K562 (cell line): ENCODE measurements around the gene TPCN1. TPM values are rescaled to one million over a fixed set of nuclear protein-coding genes. Genes with fewer than 3 reads are reported as not detected.

Experiments
- ATAC-seq: fragments of 200-7000 bp; cut with Tn5 transposase; 3 replicates; pipeline ENCODE4 v1.9.1; 2020; ENCODE audit warnings: moderate library complexity
- BruUV-seq: library from RNA; stranded (reverse); fragments of 400-500 nt; replicated peaks from 2 replicates; lab custom pipeline; 2021; lab: Mats Ljungman, UMichigan
- CTCF ChIA-PET: fragments of 300-600 bp; formaldehyde crosslinking; extraction: SDS; loops from one replicate; lab custom pipeline; 2021; ENCODE audit warnings: low intra/inter-chr PET ratio; lab: Yijun Ruan, JAX
- POLR2A ChIA-PET: fragments of 300-600, 350-650 bp; sonication (Branson Sonifier 250); formaldehyde crosslinking; extraction: SDS; loops from one replicate; lab custom pipeline; 2021; ENCODE audit warnings: antibody characterized with exemption, inconsistent platforms; lab: Yijun Ruan, JAX
- DNase-seq, 4 experiments: peaks; one replicate each; pipeline versions ENCODE4 v3.0.0 to v3.0.0-alpha.2; 2011 to 2018; ENCODE audit warnings: low spot score in 3 of 4, mixed read lengths in 3 of 4; ENCODE audit errors: extremely low read depth in 1 of 4
- FAIRE-seq: peaks from 2 replicates; lab custom pipeline; 2011; peaks lifted over from hg19 to GRCh38; lab: Jason Lieb, UNC
- H2AFZ ChIP-seq: 2 replicates; pipeline ENCODE4 v1.6.0; 2011; ENCODE audit warnings: low read depth, low read length, control low read depth, inconsistent platforms
- H3K27ac ChIP-seq: fragments of 200-600 bp; 3 replicates; pipeline ENCODE4 v1.8.0; 2011; ENCODE audit warnings: low read depth, mild to moderate bottlenecking, control low read depth, inconsistent platforms, low read length, moderate library complexity, mixed read lengths; ENCODE audit errors: extremely low read depth
- H3K27me3 ChIP-seq, 2 experiments: fragments of 300-600 bp in 1 of 2; 2 replicates in 1 of 2; 3 replicates in 1 of 2; pipeline versions ENCODE4 v1.6.0 to v1.8.0; 2011; ENCODE audit warnings: inconsistent platforms in 2 of 2, low read length in 2 of 2, mild to moderate bottlenecking in 1 of 2, mixed read lengths in 1 of 2, moderate library complexity in 1 of 2; ENCODE audit not compliant: control insufficient read depth in 2 of 2, insufficient read depth in 2 of 2
- H3K36me3 ChIP-seq: fragments of 300-600 bp; 3 replicates; pipeline ENCODE4 v1.8.0; 2011; ENCODE audit warnings: mild to moderate bottlenecking, low read length, inconsistent platforms; ENCODE audit not compliant: control insufficient read depth, insufficient read depth
- H3K4me1 ChIP-seq, 2 experiments: fragments of 200-600 bp in 1 of 2; replicated peaks in 1 of 2; 2 replicates in 1 of 2; 3 replicates in 1 of 2; pipeline versions ENCODE4 v1.5.1 to v1.8.0; 2011; ENCODE audit warnings: inconsistent platforms in 2 of 2, low read length in 2 of 2, mild to moderate bottlenecking in 1 of 2, mixed read lengths in 1 of 2, moderate library complexity in 1 of 2; ENCODE audit not compliant: control insufficient read depth in 2 of 2, insufficient read depth in 2 of 2
- H3K4me2 ChIP-seq: 2 replicates; pipeline ENCODE4 v1.6.1; 2011; ENCODE audit warnings: low read length, control low read depth, inconsistent platforms, mixed read lengths; ENCODE audit not compliant: insufficient read depth
- H3K4me3 ChIP-seq: fragments of 200-600 bp; sonication (generic), shearing (Covaris generic); 2 replicates; pipeline ENCODE4 v1.5.1; 2016; ENCODE audit warnings: control low read depth, inconsistent platforms
- H3K79me2 ChIP-seq: fragments of 200-600 bp; 3 replicates; pipeline ENCODE4 v1.8.0; 2011; ENCODE audit warnings: low read length, inconsistent platforms; ENCODE audit not compliant: control insufficient read depth, insufficient read depth
- H3K9ac ChIP-seq, 2 experiments: 2 replicates each; pipeline versions ENCODE4 v1.6.0 to v1.6.1; 2011; ENCODE audit warnings: low read depth in 2 of 2, low read length in 2 of 2, control low read depth in 1 of 2, inconsistent platforms in 1 of 2, mild to moderate bottlenecking in 1 of 2, mixed read lengths in 1 of 2; ENCODE audit not compliant: insufficient read depth in 1 of 2
- H3K9me1 ChIP-seq: one replicate; pipeline ENCODE4 v1.6.0; 2011; ENCODE audit warnings: inconsistent platforms, mild to moderate bottlenecking, low read length, moderate library complexity; ENCODE audit not compliant: control insufficient read depth, insufficient read depth
- H3K9me3 ChIP-seq: replicated peaks from 2 replicates; pipeline ENCODE4 v1.5.1; 2011; ENCODE audit warnings: low read depth, low read length, inconsistent platforms; ENCODE audit not compliant: control insufficient read depth, insufficient read depth
- H4K20me1 ChIP-seq: replicated peaks from 2 replicates; pipeline ENCODE4 v1.6.1; 2011; ENCODE audit warnings: low read length, inconsistent platforms, mixed read lengths; ENCODE audit not compliant: control insufficient read depth, insufficient read depth
- BCOR ChIP-seq: fragments of 450-650 bp; IDR thresholded peaks from 2 replicates; pipeline ENCODE4 v1.6.1; 2016
- BRCA1 ChIP-seq, 2 experiments: fragments of 450-650 bp in 1 of 2; sonication (generic) in 1 of 2; formaldehyde crosslinking in 1 of 2; IDR thresholded peaks; 2 replicates each; pipeline versions ENCODE4 v1.5.0 to v1.6.1; 2017 to 2020; ENCODE audit warnings: mild to moderate bottlenecking in 1 of 2, missing genetic modification reagents in 1 of 2
- CBFB ChIP-seq: sonication (generic); formaldehyde crosslinking; IDR thresholded peaks from 2 replicates; pipeline ENCODE4 v1.4.0; 2020; ENCODE audit warnings: mild to moderate bottlenecking, missing genetic modification reagents
- DEAF1 ChIP-seq: fragments of 450-650 bp; formaldehyde crosslinking; IDR thresholded peaks from 2 replicates; pipeline ENCODE4 v1.4.0; 2020; ENCODE audit warnings: mild to moderate bottlenecking, moderate library complexity
- ELF2 ChIP-seq: fragments of 250-450 bp; sonication (Bioruptor Pico); IDR thresholded peaks from 2 replicates; pipeline ENCODE4 v1.5.0; 2021; ENCODE audit warnings: mild to moderate bottlenecking
- EP400 ChIP-seq: fragments of 450-650 bp; IDR thresholded peaks from 2 replicates; pipeline ENCODE4 v1.6.1; 2017; ENCODE audit warnings: antibody characterized with exemption, mild to moderate bottlenecking, moderate library complexity
- GTF3C2 ChIP-seq: IDR thresholded peaks from 3 replicates; pipeline ENCODE4 v1.6.1; 2011; ENCODE audit warnings: borderline replicate concordance, mild to moderate bottlenecking, moderate library complexity; ENCODE audit not compliant: insufficient read length; ENCODE audit errors: extremely low read depth
- L3MBTL2 ChIP-seq: fragments of 450-650 bp; IDR thresholded peaks from 2 replicates; pipeline ENCODE4 v1.6.1; 2016; ENCODE audit warnings: mild to moderate bottlenecking, moderate library complexity
- NFRKB ChIP-seq: fragments of 450-650 bp; IDR thresholded peaks from 2 replicates; pipeline ENCODE4 v1.6.1; 2016; ENCODE audit warnings: low read depth
- NRF1 ChIP-seq, 2 experiments: fragments of 450-650 bp; IDR thresholded peaks in 1 of 2; conservative IDR thresholded peaks in 1 of 2; 2 replicates each; pipeline ENCODE4 v1.6.1; 2014; ENCODE audit warnings: mild to moderate bottlenecking in 2 of 2
- RAD51 ChIP-seq: fragments of 450-650 bp; IDR thresholded peaks from 2 replicates; pipeline ENCODE4 v1.7.1; 2016; ENCODE audit warnings: low read depth, mild to moderate bottlenecking, borderline replicate concordance
- SETDB1 ChIP-seq: IDR thresholded peaks from one replicate; pipeline ENCODE4 v1.6.1; 2012; ENCODE audit warnings: low read length, control low read depth, inconsistent platforms
- SMARCC2 ChIP-seq: fragments of 450-650 bp; IDR thresholded peaks from 2 replicates; pipeline ENCODE4 v1.6.1; 2017; ENCODE audit warnings: antibody characterized with exemption, moderate library complexity, mild to moderate bottlenecking, low read depth
- TCFL5 ChIP-seq: fragments of 250-450 bp; sonication (Bioruptor Pico); conservative IDR thresholded peaks from 2 replicates; pipeline ENCODE4 v1.6.1; 2021; ENCODE audit warnings: mild to moderate bottlenecking, moderate library complexity, matching md5 sums
- ZKSCAN1 ChIP-seq: fragments of 150-350 bp; IDR thresholded peaks from 2 replicates; pipeline ENCODE4 v1.6.1; 2016; ENCODE audit warnings: low read depth, low read length
- ZNF184 ChIP-seq: sonication (generic); formaldehyde crosslinking; IDR thresholded peaks from 2 replicates; pipeline ENCODE4 v1.5.0; 2020; ENCODE audit warnings: missing genetic modification reagents
- WGBS: fragments of 100-300 bp; shearing (Covaris generic); methylation state at CpG from one replicate; pipeline ENCODE4 v1.1.6; 2016; ENCODE audit warnings: low coverage, mixed read lengths; ENCODE audit not compliant: insufficient coverage; ENCODE audit errors: missing lambda C conversion rate; 5-methylcytosine and 5-hydroxymethylcytosine counted together
- in situ Hi-C: fragments of 300-500 bp; cut with MboI; formaldehyde crosslinking; loops from 4 replicates; pipeline ENCODE4 v1.15.0; 2018; ENCODE audit warnings: inconsistent platforms, mixed read lengths
- intact Hi-C: fragments of 100-400 bp; cut with micrococcal nuclease; formaldehyde crosslinking; loops from 2 replicates; pipeline ENCODE4 v1.14.2; 2022
- polyA plus RNA-seq, 8 experiments: library from polyadenylated mRNA; depleted of rRNA in 4 of 8; stranded (reverse) in 5 of 8; unstranded in 3 of 8; fragments of >200 nt; fragmentation: Nextera tagmentation in 2 of 8; fragmentation: Illumina TruSeq in 1 of 8; extraction: Ambion mirVana in 2 of 8; extraction: Trizol in 1 of 8; gene quantifications; 2 replicates each; pipeline versions ENCODE4 v1.2.1 to v1.2.3, GENCODE V29; 2011 to 2014; ENCODE audit warnings: inconsistent platforms in 1 of 8, missing spikeins in 1 of 8
- total RNA-seq, 7 experiments: library from RNA; depleted of rRNA in 6 of 7; stranded (reverse); fragments of >200 nt in 6 of 7; fragmentation: Illumina TruSeq in 2 of 7; extraction: Trizol in 2 of 7; gene quantifications; 2 replicates each; pipeline versions ENCODE4 v1.2.1 to v1.2.3, GENCODE V29; 2011 to 2021; ENCODE audit warnings: low replicate concordance in 1 of 7
- TF ChIP-seq, protein P1 (sequence below): fragments of 250-450 bp; sonication (Bioruptor Pico); IDR thresholded peaks from 2 replicates; pipeline ENCODE4 v1.4.0; 2020; ENCODE audit warnings: mild to moderate bottlenecking

The TPCN1 gene
- total and polyA plus RNA-seq, 9 of the 15 experiments (the other 6 are each of a cell fraction or from before 2014, with no cell fraction given): 0.80 to 23.8 (median 7.4) TPM

- intact Hi-C loops: no loop called here
- no peaks in the 10 kb centered on the region for H3K9me1 ChIP-seq
- H3K4me3 ChIP-seq: no peak overlapping the region
- ChIA-PET POLR2A (interaction anchor here (0.8 to 2.2 kb wide), 2 partner anchors 14 to 150 kb away, joined by 3 to 5 read pairs; partner anchors contain the start of gene SDSL), CTCF (interaction anchor here (0.6 kb wide), 1 partner anchor 42 kb away, joined by 3 read pairs; no protein-coding TSS in a partner anchor)
- H3K4me2 ChIP-seq: peak overlapping the region; percentile 5; the same call in 1 of the 2 replicates
- H4K20me1 ChIP-seq: no peaks in the 10 kb centered on the region
- H3K79me2 ChIP-seq: no peaks in the 10 kb centered on the region
- H3K9me3 ChIP-seq: no peaks in the 10 kb centered on the region
- H3K9ac ChIP-seq: peak overlapping the region in 1 of 2 experiments; percentile 73; a peak in 2 of 4 replicates
- in situ Hi-C loops: no loop called here
- H3K27ac ChIP-seq: peak overlapping the region; percentile 34; the same call in 2 of the 3 replicates
- no TSS peak for BruUV-seq
- H3K4me1 ChIP-seq: peaks cover 13 to 16% of the 10 kb centered on the region in 2 experiments
- FAIRE-seq: peak; percentile 75
- H3K36me3 ChIP-seq: peaks cover 46% of the 10 kb centered on the region; the same call in 2 of the 3 replicates
- peak; percentile 50 to 74 (median 58) for DNase-seq
- H2AFZ ChIP-seq: peak overlapping the region; percentile 65
- peak; percentile 94 for ATAC-seq
- no peaks in the 10 kb centered on the region for H3K27me3 ChIP-seq
- 77% methylated on average over 12 of the region's 12 CpGs for WGBS
- TF ChIP-seq, protein P1, sequence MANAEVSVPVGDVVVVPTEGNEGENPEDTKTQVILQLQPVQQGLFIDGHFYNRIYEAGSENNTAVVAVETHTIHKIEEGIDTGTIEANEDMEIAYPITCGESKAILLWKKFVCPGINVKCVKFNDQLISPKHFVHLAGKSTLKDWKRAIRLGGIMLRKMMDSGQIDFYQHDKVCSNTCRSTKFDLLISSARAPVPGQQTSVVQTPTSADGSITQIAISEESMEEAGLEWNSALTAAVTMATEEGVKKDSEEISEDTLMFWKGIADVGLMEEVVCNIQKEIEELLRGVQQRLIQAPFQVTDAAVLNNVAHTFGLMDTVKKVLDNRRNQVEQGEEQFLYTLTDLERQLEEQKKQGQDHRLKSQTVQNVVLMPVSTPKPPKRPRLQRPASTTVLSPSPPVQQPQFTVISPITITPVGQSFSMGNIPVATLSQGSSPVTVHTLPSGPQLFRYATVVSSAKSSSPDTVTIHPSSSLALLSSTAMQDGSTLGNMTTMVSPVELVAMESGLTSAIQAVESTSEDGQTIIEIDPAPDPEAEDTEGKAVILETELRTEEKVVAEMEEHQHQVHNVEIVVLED (CRISPR knock-in tag): no peak
- no peak; the same call in 1 of the 2 replicates for TF ChIP-seq L3MBTL2
- TF ChIP-seq ZKSCAN1: no peak
- TF ChIP-seq EP400: no peak
- no peak for TF ChIP-seq GTF3C2
- TF ChIP-seq SETDB1: no peak
- TF ChIP-seq NRF1 (conservative IDR thresholded peaks at IDR 0.05 in 1 of 2, IDR thresholded peaks at IDR 0.05 in 1 of 2): no peak
- no peak for TF ChIP-seq BCOR
- TF ChIP-seq TCFL5 (CRISPR knock-in tag): no peak
- TF ChIP-seq ELF2 (CRISPR knock-in tag): no peak
- no peak for TF ChIP-seq SMARCC2
- TF ChIP-seq DEAF1 (CRISPR knock-in tag): no peak
- no peak for TF ChIP-seq BRCA1 (IDR thresholded peaks at IDR 0.05)
- no peak for TF ChIP-seq BRCA1 (CRISPR knock-in tag; IDR thresholded peaks at IDR 0.05)
- TF ChIP-seq CBFB: no peak
- TF ChIP-seq NFRKB: no peak
- no peak for TF ChIP-seq ZNF184
- TF ChIP-seq RAD51: 0 out of 2 replicates have a peak, but pooled peaks have one; percentile 45
These were observed 50.7 kb downstream of the TPCN1 start for GRCh38 chr12:113271853-113272561.
